Fibroblast of lung (primary cell): ENCODE data around the gene DCP1B. TPM values are rescaled to one million over a fixed set of nuclear protein-coding genes. Genes with fewer than 3 reads are reported as not detected.

Source experiments
- DNase-seq, 2 donors: peaks; one replicate each; pipeline versions ENCODE4 v3.0.0 to v3.0.0-alpha.2; 2010; ENCODE audit warnings: low read depth in 2 of 2
- H2AFZ ChIP-seq: 2 replicates; pipeline ENCODE4 v1.5.1; 2012; ENCODE audit warnings: low read length, control low read depth, inconsistent platforms
- H3K27ac ChIP-seq: 2 replicates; pipeline ENCODE4 v1.5.1; 2011; ENCODE audit warnings: low read length, control low read depth; ENCODE audit not compliant: insufficient read depth
- H3K27me3 ChIP-seq: 2 replicates; pipeline ENCODE4 v1.5.1; 2011; ENCODE audit warnings: mild to moderate bottlenecking, low read length; ENCODE audit not compliant: control insufficient read depth, insufficient read depth
- H3K36me3 ChIP-seq: 2 replicates; pipeline ENCODE4 v1.5.1; 2011; ENCODE audit warnings: low read length; ENCODE audit not compliant: control insufficient read depth, insufficient read depth
- H3K4me1 ChIP-seq: 2 replicates; pipeline ENCODE4 v1.5.1; 2011; ENCODE audit warnings: low read length; ENCODE audit not compliant: control insufficient read depth, insufficient read depth; ENCODE audit errors: extremely low read depth
- H3K4me2 ChIP-seq: 2 replicates; pipeline ENCODE4 v1.5.1; 2011; ENCODE audit warnings: low read length, control low read depth; ENCODE audit not compliant: insufficient read depth; ENCODE audit errors: extremely low read depth
- H3K4me3 ChIP-seq, 4 experiments: fragments of 200-600 bp in 1 of 4; sonication (generic) in 1 of 4; replicated peaks in 1 of 4; 2 replicates each; pipeline ENCODE4 v1.5.1; 2011 to 2016; ENCODE audit warnings: low read length in 4 of 4, low read depth in 3 of 4, mild to moderate bottlenecking in 3 of 4, control low read depth in 2 of 4, inconsistent platforms in 1 of 4, mixed read lengths in 1 of 4; ENCODE audit not compliant: insufficient read depth in 1 of 4; ENCODE audit errors: control extremely low read depth in 1 of 4
- H3K79me2 ChIP-seq: 2 replicates; pipeline ENCODE4 v1.5.1; 2012; ENCODE audit warnings: mild to moderate bottlenecking, low read length, inconsistent platforms; ENCODE audit not compliant: control insufficient read depth, insufficient read depth
- H3K9ac ChIP-seq: 2 replicates; pipeline ENCODE4 v1.5.1; 2011; ENCODE audit warnings: mild to moderate bottlenecking, low read length, control low read depth; ENCODE audit not compliant: insufficient read depth
- H3K9me3 ChIP-seq: 2 replicates; pipeline ENCODE4 v1.5.1; 2012; ENCODE audit warnings: low read depth, low read length; ENCODE audit not compliant: control insufficient read depth, insufficient read depth
- H4K20me1 ChIP-seq: 2 replicates; pipeline ENCODE4 v1.5.1; 2011; ENCODE audit warnings: low read length; ENCODE audit not compliant: control insufficient read depth, insufficient read depth; ENCODE audit errors: extremely low read depth
- EZH2 ChIP-seq: IDR thresholded peaks from 2 replicates; pipeline ENCODE4 v1.5.1; 2012; ENCODE audit warnings: low read length, control low read depth, mild to moderate bottlenecking; ENCODE audit errors: missing control alignments
- polyA plus RNA-seq, 2 donors: library from polyadenylated mRNA; depleted of rRNA in 1 of 2; stranded (reverse) in 1 of 2; unstranded in 1 of 2; fragments of >200 nt; gene quantifications; 2 replicates each; pipeline ENCODE4 v1.2.1, GENCODE V29; 2011 to 2012; ENCODE audit warnings: missing spikeins in 1 of 2
- total RNA-seq: library from RNA; depleted of rRNA; stranded (reverse); fragments of >200 nt; gene quantifications from 2 replicates; pipeline ENCODE4 v1.2.1, GENCODE V29; 2014
- TF ChIP-seq, protein P1 (sequence below), 2 donors: IDR thresholded peaks in 1 of 2; conservative IDR thresholded peaks in 1 of 2; 1 replicate in 1 of 2; 2 replicates in 1 of 2; pipeline ENCODE4 v1.5.1; 2011 to 2012; ENCODE audit warnings: low read length in 2 of 2, control low read depth in 1 of 2, inconsistent platforms in 1 of 2, low read depth in 1 of 2, mild to moderate bottlenecking in 1 of 2

DCP1B gene
- total and polyA plus RNA-seq, 2 donors (not counting 1 experiment from before 2014, with no cell fraction given) = 10.4 to 19.4 TPM

DNA sequence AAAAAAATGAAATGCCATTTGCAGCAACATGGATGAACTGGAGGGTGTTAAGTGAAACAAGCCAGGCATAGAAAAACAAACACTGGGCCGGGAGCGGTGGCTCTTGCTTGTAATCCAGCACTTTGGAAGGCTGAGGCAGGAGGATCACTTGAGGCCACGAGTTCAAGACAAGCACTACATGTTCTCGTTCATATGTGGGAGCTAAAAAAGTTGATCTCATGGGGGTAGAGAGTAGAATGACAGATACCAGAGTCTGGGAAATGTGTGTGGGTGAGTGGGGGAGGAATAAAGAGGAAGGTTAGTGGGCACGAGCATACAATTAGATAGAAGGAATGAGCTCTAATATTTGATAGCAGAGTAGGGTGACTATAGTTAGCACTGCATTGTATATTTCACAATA, 107.3 kb downstream of the DCP1B start:
- no peak for DNase-seq
- H3K27me3 ChIP-seq = no peaks in the 10 kb centered on the region
- H3K9me3 ChIP-seq = no peaks in the 10 kb centered on the region
- H2AFZ ChIP-seq = no peak overlapping the region
- H3K4me1 ChIP-seq = no peaks in the 10 kb centered on the region
- H3K4me2 ChIP-seq = no peak overlapping the region
- TF ChIP-seq, protein P1, sequence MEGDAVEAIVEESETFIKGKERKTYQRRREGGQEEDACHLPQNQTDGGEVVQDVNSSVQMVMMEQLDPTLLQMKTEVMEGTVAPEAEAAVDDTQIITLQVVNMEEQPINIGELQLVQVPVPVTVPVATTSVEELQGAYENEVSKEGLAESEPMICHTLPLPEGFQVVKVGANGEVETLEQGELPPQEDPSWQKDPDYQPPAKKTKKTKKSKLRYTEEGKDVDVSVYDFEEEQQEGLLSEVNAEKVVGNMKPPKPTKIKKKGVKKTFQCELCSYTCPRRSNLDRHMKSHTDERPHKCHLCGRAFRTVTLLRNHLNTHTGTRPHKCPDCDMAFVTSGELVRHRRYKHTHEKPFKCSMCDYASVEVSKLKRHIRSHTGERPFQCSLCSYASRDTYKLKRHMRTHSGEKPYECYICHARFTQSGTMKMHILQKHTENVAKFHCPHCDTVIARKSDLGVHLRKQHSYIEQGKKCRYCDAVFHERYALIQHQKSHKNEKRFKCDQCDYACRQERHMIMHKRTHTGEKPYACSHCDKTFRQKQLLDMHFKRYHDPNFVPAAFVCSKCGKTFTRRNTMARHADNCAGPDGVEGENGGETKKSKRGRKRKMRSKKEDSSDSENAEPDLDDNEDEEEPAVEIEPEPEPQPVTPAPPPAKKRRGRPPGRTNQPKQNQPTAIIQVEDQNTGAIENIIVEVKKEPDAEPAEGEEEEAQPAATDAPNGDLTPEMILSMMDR (conservative IDR thresholded peaks at IDR 0.05 in 1 of 2, IDR thresholded peaks at IDR 0.05 in 1 of 2; ENCODE audit: low read depth in 1 of 2, low read length in 2 of 2) = no peak
- no peak for TF ChIP-seq EZH2
- no peak overlapping the region for H3K27ac ChIP-seq
- H4K20me1 ChIP-seq = no peaks in the 10 kb centered on the region
- H3K4me3 ChIP-seq = no peak overlapping the region
- H3K79me2 ChIP-seq = no peaks in the 10 kb centered on the region
- no peaks in the 10 kb centered on the region for H3K36me3 ChIP-seq
- H3K9ac ChIP-seq = no peak overlapping the region

Other genes starting within 250 kb of the DCP1B start
- not detected in 2 replicates for gene LRTM2, start 183.9 kb downstream of the DCP1B start, total RNA-seq
- gene LRTM2, start 183.9 kb downstream of the DCP1B start, polyA plus RNA-seq = not detected in 2 replicates
- gene CACNA2D4, start 85.8 kb downstream of the DCP1B start, total RNA-seq = 0.26 and 0.99 TPM in 2 replicates
- gene CACNA2D4, start 85.8 kb downstream of the DCP1B start, polyA plus RNA-seq = 0.47 and 0.68 TPM in 2 replicates
- gene CACNA1C, start 48.5 kb upstream of the DCP1B start, total RNA-seq = 7.4 and 11.4 TPM in 2 replicates
- gene CACNA1C, start 48.5 kb upstream of the DCP1B start, polyA plus RNA-seq = 5.4 and 7.6 TPM in 2 replicates